Suprapubic skin (tissue), 3 donors: ENCODE measurements around the gene TARS2.

Experiments used
- POLR2A ChIP-seq, 2 donors: fragments of 450-650 bp; IDR thresholded peaks; one replicate each; pipeline ENCODE4 v1.6.1; 2017; ENCODE audit warnings: antibody characterized with exemption in 2 of 2, mild to moderate bottlenecking in 2 of 2, moderate library complexity in 2 of 2
- TF ChIP-seq, protein P1 (sequence below), 2 donors: fragments of 200-600 bp in 1 of 2; fragments of 450-650 bp in 1 of 2; sonication (generic) in 1 of 2; IDR thresholded peaks; one replicate each; pipeline ENCODE4 v1.5.1; 2016 to 2019; ENCODE audit warnings: antibody characterized with exemption in 2 of 2, mild to moderate bottlenecking in 1 of 2, moderate library complexity in 1 of 2

DNA sequence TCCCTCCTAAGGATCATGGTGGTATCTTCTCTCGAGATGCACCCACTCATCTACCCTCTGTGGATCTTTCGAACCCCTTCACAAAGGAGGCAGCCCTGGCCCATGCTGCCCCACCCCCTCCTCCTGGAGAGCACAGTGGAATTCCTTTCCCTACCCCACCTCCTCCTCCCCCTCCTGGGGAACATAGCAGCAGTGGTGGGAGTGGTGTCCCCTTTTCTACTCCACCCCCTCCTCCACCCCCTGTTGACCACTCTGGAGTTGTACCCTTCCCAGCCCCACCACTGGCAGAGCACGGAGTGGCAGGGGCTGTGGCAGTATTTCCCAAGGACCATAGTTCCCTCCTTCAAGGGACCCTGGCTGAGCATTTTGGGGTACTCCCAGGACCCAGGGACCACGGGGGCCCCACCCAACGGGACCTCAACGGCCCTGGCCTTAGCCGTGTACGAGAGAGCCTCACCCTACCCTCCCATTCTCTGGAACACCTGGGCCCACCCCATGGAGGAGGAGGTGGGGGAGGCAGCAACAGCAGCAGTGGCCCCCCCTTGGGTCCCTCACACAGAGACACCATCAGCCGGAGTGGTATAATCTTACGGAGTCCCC is 14.5 kb upstream of the TARS2 start:
- TF ChIP-seq POLR2A (IDR thresholded peaks at IDR 0.05), result no peak
- TF ChIP-seq, protein P1, sequence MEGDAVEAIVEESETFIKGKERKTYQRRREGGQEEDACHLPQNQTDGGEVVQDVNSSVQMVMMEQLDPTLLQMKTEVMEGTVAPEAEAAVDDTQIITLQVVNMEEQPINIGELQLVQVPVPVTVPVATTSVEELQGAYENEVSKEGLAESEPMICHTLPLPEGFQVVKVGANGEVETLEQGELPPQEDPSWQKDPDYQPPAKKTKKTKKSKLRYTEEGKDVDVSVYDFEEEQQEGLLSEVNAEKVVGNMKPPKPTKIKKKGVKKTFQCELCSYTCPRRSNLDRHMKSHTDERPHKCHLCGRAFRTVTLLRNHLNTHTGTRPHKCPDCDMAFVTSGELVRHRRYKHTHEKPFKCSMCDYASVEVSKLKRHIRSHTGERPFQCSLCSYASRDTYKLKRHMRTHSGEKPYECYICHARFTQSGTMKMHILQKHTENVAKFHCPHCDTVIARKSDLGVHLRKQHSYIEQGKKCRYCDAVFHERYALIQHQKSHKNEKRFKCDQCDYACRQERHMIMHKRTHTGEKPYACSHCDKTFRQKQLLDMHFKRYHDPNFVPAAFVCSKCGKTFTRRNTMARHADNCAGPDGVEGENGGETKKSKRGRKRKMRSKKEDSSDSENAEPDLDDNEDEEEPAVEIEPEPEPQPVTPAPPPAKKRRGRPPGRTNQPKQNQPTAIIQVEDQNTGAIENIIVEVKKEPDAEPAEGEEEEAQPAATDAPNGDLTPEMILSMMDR (IDR thresholded peaks at IDR 0.05), result no peak
